Astrocyte (in vitro differentiated cells and primary cell): ENCODE results near the gene HSBP1.

Experiments
- CTCF ChIP-seq: IDR thresholded peaks from 2 replicates; pipeline ENCODE4 v1.5.1; 2011; ENCODE audit warnings: low read depth, mild to moderate bottlenecking, inconsistent platforms, low read length, moderate library complexity; ENCODE audit not compliant: insufficient read depth
- EZH2 ChIP-seq: IDR thresholded peaks from 2 replicates; pipeline ENCODE4 v1.6.1; 2012; ENCODE audit warnings: mild to moderate bottlenecking, low read length, inconsistent platforms; ENCODE audit not compliant: insufficient read depth

GRCh38 chr16:83807710-83808572, at the start of gene HSBP1:
- TF ChIP-seq CTCF = no peak
- TF ChIP-seq EZH2 = no peak
